ENCODE data around the gene TIMP2.

DNA sequence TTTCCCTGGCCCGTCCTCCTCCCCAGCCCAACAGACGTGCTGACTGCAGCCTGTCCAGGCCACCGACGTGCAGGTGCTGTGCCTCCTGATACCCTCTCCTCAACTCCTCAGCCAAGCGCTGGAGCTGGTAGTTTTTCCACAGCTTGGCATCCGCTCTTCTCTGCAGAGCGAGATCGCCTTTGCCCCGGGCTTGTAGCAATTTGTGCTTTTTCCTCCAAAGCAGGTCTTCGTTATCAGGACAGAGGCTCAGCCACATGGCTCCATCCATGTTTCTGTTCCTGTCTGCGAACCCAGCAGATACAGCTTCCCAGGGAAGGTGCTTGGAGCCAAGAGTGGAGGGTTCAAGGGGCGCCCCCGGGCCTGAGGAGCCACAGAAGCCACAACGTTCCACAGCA is 33.1 kb downstream of the TIMP2 start:
- TF ChIP-seq, protein P1, sequence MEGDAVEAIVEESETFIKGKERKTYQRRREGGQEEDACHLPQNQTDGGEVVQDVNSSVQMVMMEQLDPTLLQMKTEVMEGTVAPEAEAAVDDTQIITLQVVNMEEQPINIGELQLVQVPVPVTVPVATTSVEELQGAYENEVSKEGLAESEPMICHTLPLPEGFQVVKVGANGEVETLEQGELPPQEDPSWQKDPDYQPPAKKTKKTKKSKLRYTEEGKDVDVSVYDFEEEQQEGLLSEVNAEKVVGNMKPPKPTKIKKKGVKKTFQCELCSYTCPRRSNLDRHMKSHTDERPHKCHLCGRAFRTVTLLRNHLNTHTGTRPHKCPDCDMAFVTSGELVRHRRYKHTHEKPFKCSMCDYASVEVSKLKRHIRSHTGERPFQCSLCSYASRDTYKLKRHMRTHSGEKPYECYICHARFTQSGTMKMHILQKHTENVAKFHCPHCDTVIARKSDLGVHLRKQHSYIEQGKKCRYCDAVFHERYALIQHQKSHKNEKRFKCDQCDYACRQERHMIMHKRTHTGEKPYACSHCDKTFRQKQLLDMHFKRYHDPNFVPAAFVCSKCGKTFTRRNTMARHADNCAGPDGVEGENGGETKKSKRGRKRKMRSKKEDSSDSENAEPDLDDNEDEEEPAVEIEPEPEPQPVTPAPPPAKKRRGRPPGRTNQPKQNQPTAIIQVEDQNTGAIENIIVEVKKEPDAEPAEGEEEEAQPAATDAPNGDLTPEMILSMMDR (IDR thresholded peaks at IDR 0.05), result no peak
- TF ChIP-seq POLR2A (IDR thresholded peaks at IDR 0.05), result no peak

Measured in uterus (tissue), 2 donors.